ENCODE results near the gene ERC1. TPM values are rescaled to one million over a fixed set of nuclear protein-coding genes. Genes with fewer than 3 reads are reported as not detected.

The ERC1 gene
- 49.1 TPM for total RNA-seq

GRCh38 chr12:990661-991349 lies at the start of gene ERC1:
Gene ERC1 (plus strand): TSS chr12:991223. CDS start chr12:1027904, 36,681 bp downstream.

GRCh38 chr12:949453-950191 lies 41.4 kb upstream of the ERC1 start, which contains the start of gene RAD52:
Gene RAD52 (minus strand): TSS chr12:949694. CDS start chr12:933058, 16,636 bp downstream.

Other genes starting within 250 kb of the ERC1 start
- gene WNK1, start 238.6 kb upstream of the ERC1 start, total RNA-seq, result 246 TPM
- gene RAD52, start 41.5 kb upstream of the ERC1 start, total RNA-seq, result 57.2 TPM